Lower lobe of right lung (tissue), 2 donors: ENCODE measurements around the gene PELI3. TPM values are rescaled to one million over a fixed set of nuclear protein-coding genes. Genes with fewer than 3 reads are reported as not detected.
"Not testable (repeated sequence)": the region's sequence is repeated elsewhere in the genome, so short reads cannot be mapped to it uniquely, and the experiment has no call there.

Experiments
- ATAC-seq, 2 donors: fragments of 200-7000 bp; cut with Tn5 transposase; one replicate each; pipeline ENCODE4 v1.9.1; 2020 to 2022; ENCODE audit warnings: mild to moderate bottlenecking in 2 of 2, moderate library complexity in 2 of 2
- DNase-seq: peaks from one replicate; pipeline ENCODE4 v3.0.0-alpha.2; 2020
- H3K27ac ChIP-seq: fragments of 200-600 bp; one replicate; pipeline ENCODE4 v1.8.0; 2022
- H3K27me3 ChIP-seq: fragments of 200-600 bp; one replicate; pipeline ENCODE4 v1.8.0; 2022; ENCODE audit warnings: low read depth
- H3K36me3 ChIP-seq: fragments of 200-600 bp; one replicate; pipeline ENCODE4 v1.8.0; 2022; ENCODE audit warnings: mild to moderate bottlenecking
- H3K4me1 ChIP-seq: fragments of 200-600 bp; one replicate; pipeline ENCODE4 v1.8.0; 2022
- H3K4me3 ChIP-seq: fragments of 200-600 bp; one replicate; pipeline ENCODE4 v1.8.0; 2022; ENCODE audit warnings: mild to moderate bottlenecking
- H3K9me3 ChIP-seq: fragments of 200-600 bp; one replicate; pipeline ENCODE4 v1.8.0; 2022
- intact Hi-C: fragments of 100-400 bp; cut with DNase I; formaldehyde crosslinking; loops from one replicate; pipeline ENCODE4 v1.11.0; 2022
- total RNA-seq: library from RNA; stranded (reverse); fragmentation: NEBNext Ultra II Directional; extraction: Animal tissue kit (Norgen Biotek cat#: 25700); gene quantifications from one replicate; pipeline ENCODE4 v1.2.1, GENCODE V29; 2021
- TF ChIP-seq, protein P1 (sequence below): fragments of 200-600 bp; IDR thresholded peaks from one replicate; pipeline ENCODE4 v1.8.0; 2022; ENCODE audit warnings: antibody characterized with exemption, mild to moderate bottlenecking
- donor health status: DM: no; HTN: yes; CAD: no; lungs with severe emphysema.

The PELI3 gene
- total RNA-seq, 1 donor from 2014 or later, result 21.4 TPM

DNA sequence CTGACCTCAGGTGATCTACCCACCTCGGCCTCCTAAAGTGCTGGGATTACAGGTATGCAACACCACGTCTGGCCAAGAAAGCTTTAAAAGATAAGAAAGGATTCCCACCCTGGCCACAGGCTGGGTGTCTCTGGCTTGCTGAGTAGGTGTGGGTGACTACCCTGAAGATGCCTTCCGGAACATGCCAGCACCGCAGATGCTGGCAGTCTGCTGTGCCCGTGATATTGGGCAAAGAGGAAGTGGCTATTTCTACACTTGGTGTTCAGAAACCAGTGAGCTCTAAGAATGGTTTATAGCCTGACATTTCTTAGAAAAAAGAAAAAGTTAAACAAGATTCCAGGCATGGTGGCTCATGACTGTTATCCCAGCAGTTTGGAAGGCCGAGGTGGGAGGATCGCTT, 34.1 kb upstream of the PELI3 start:
- intact Hi-C loops, result no loop called here
- peak in 1 of 2 donors; percentile 56 for ATAC-seq
- DNase-seq, result no peak
- no peak overlapping the region for H3K27ac ChIP-seq
- H3K27me3 ChIP-seq, result no peaks in the 10 kb centered on the region
- peaks cover 51% of the 10 kb centered on the region for H3K36me3 ChIP-seq
- TF ChIP-seq, protein P1, sequence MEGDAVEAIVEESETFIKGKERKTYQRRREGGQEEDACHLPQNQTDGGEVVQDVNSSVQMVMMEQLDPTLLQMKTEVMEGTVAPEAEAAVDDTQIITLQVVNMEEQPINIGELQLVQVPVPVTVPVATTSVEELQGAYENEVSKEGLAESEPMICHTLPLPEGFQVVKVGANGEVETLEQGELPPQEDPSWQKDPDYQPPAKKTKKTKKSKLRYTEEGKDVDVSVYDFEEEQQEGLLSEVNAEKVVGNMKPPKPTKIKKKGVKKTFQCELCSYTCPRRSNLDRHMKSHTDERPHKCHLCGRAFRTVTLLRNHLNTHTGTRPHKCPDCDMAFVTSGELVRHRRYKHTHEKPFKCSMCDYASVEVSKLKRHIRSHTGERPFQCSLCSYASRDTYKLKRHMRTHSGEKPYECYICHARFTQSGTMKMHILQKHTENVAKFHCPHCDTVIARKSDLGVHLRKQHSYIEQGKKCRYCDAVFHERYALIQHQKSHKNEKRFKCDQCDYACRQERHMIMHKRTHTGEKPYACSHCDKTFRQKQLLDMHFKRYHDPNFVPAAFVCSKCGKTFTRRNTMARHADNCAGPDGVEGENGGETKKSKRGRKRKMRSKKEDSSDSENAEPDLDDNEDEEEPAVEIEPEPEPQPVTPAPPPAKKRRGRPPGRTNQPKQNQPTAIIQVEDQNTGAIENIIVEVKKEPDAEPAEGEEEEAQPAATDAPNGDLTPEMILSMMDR, result no peak
- no peaks in the 10 kb centered on the region for H3K9me3 ChIP-seq
- H3K4me1 ChIP-seq, result peaks cover under 1% of the 10 kb centered on the region
- H3K4me3 ChIP-seq, result no peak overlapping the region

DNA sequence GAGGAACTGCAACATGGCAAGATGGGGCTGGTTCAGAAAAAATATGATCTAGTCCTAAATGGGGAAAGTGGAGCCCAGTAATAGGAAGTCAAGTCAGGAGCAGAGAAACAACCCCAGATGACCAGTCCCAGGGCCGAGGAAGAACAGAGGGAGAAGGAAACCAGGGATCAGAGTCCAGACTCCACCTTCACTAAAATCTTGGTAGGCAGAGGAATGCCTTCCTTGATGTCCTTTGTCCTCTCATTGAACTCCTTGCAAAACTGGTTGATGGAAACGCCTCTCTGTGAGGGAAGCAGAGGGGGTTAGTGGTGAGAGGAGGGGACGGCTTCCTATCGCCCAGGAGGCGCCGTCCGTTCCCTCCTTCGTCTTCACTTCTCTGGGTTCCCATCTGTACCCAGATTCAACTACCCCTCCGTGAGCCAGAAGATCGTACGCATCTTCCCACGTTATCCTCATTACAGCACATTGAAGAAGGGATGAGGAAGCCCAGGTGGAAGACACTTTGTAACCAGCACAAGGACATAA, 28.7 kb upstream of the PELI3 start:
- DNase-seq (no peak), ATAC-seq (no peak)
- H3K4me3 ChIP-seq, result peak overlapping the region; percentile 95
- H3K9me3 ChIP-seq, result peaks cover 2% of the 10 kb centered on the region
- TF ChIP-seq, protein P1, result no peak
- peaks cover 6% of the 10 kb centered on the region for H3K4me1 ChIP-seq
- H3K27me3 ChIP-seq, result no peaks in the 10 kb centered on the region
- H3K36me3 ChIP-seq, result peaks cover 39% of the 10 kb centered on the region
- H3K27ac ChIP-seq, result peak overlapping the region; percentile 89
- intact Hi-C loops, result no loop called here

DNA sequence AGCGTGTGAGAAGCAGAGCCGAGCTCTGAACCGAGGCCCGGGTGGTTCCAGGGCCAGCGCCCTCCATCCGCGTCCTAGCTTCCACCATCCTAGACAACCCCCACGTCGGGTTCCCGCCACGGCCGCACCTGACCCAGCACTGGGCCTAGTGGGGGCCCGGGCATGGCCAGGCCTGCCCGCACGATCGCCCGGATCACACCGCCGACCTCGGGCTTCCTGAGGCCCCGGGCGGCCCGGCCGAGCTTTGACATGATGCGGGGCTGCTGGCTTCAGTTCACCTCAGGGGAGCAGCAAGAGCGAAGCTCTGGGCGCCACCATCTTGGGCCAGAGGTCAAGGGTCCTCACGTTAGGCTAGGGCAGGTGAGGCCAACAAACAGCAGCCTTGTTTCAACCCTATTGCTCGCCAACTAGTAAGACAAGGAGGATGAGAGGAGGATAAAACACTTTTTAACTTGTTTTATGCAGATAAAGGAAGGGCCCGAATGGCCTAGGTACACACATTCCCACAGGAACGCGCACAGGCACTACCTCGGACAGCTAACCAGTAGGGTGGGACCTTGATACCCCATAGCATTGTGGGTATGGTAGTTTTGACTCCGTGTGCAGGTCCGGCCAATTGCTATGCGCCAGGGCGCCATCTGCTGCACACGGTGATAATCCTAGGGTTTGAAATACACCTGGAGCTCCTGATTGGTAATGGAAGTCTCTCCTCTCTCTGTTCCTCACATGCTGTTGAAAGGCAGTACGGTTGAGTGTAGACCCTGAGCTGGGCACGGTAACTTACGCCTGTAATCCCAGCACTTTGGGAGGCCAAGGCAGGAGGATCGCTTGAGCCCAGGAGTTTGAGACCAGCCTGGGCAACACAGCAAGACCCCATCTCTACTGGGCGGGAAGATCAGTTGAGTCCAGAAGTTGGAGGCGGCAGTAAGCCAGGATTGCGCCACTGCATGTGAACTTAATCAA, 27.9 kb upstream of the PELI3 start, which contains the start of gene MRPL11:
MRPL11 (minus strand) TSS at position 345 of the 963 bp plus-strand sequence; CDS start at position 251, 94 bp downstream.
- peak; percentile 92 for DNase-seq
- ATAC-seq, result peak; percentile 99
- intact Hi-C loops, result no loop called here
- Histone ChIP-seq H3K4me3 (peak within 1 kb of the TSS; percentile 95), H3K36me3 (peaks cover 32% of the 10 kb centered on the region), H3K27me3 (no peaks in the 10 kb centered on the region), H3K9me3 (peaks cover 9% of the 10 kb centered on the region), H3K4me1 (peaks cover 6% of the 10 kb centered on the region), H3K27ac (peak within 1 kb of the TSS; percentile 89)
- TF ChIP-seq, protein P1, result peak; percentile 71

DNA sequence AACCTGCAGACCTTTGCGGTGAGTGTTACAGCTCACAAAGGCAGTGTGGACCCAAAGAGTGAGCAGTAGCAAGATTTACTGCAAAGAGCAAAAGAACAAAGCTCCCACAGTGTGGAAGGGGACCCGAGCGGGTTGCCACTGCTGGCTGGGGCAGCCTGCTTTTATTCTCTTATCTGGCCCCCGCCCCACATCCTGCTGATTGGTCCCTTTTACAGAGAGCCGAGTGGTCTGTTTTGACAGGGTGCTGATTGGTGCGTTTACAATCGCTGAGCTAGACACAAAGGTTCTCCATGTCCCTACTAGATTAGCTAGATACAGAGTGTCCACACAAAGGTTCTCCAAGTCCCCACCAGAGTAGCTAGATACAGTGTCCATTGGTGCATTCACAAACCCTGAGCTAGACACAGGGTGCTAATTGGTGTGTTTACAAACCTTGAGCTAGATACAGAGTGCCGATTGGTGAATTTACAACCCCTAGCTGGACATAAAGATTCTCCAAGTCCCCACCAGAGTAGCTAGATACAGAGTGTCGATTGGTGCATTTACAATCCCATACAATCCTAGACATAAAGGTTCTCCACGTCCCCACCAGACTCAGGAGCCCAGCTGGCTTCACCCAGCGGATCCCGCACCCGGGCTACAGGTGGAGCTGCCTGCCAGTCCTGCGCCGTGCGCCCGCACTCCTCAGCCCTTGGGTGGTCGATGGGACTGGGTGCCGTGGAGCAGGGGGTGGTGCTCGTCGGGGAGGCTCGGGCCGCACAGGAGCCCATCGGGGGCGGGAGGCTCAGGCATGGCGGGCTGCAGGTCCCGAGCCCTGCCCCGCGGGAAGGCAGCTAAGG, 26.4 kb upstream of the PELI3 start:
- H3K36me3 ChIP-seq, result peaks cover 20% of the 10 kb centered on the region
- peaks cover 15% of the 10 kb centered on the region for H3K4me1 ChIP-seq
- H3K27me3 ChIP-seq, intact Hi-C loops, DNase-seq, H3K27ac ChIP-seq, H3K4me3 ChIP-seq, ATAC-seq: not testable (repeated sequence)
- peaks cover 11% of the 10 kb centered on the region for H3K9me3 ChIP-seq

DNA sequence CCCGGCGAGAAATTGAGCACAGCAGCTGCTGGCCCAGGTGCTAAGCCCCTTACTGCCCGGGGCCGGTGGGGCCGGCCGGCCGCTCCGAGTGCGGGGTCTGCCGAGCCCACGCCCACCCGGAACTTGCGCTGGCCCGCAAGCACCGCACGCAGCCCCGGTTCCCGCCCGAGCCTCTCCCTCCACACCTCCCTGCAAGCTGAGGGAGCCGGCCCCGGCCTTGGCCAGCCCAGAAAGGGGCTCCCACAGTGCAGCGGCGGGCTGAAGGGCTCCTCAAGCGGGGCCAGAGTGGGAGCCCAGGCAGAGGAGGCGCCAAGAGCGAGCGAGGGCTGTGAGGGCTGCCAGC, 25.8 kb upstream of the PELI3 start:
- intact Hi-C loops, H3K4me3 ChIP-seq, DNase-seq, H3K27ac ChIP-seq, H3K27me3 ChIP-seq, ATAC-seq: not testable (repeated sequence)
- Histone ChIP-seq H3K9me3 (peaks cover 11% of the 10 kb centered on the region), H3K4me1 (peaks cover 15% of the 10 kb centered on the region), H3K36me3 (peaks cover 14% of the 10 kb centered on the region)

DNA sequence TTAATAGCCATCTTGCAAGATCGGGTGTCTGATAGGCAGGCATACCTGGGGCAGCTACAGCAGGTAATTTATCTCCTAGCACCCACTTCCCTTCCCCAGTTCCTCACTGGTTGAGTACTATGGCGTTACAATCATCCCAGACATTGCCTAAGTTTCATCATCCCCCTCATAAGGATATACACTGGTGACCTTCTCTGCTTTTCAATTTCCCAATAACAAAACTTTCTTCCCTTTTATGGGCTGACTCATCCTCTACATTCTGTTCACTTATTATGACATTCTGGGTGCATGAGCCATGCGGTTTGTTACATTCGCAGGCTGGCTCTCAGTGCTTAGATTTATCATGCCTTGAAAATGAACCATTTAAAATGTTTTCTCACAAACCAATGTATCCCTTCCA, 23.1 kb upstream of the PELI3 start:
- ATAC-seq, result peak; percentile 16 to 52
- TF ChIP-seq, protein P1, result no peak
- H3K9me3 ChIP-seq, result peaks cover 11% of the 10 kb centered on the region
- H3K4me1 ChIP-seq, result peaks cover 9% of the 10 kb centered on the region
- DNase-seq, result no peak
- no peak overlapping the region for H3K4me3 ChIP-seq
- H3K27ac ChIP-seq, result no peak overlapping the region
- H3K36me3 ChIP-seq, result no peaks in the 10 kb centered on the region
- no peaks in the 10 kb centered on the region for H3K27me3 ChIP-seq
- intact Hi-C loops, result no loop called here
